Esophagus squamous epithelium (tissue), 5 donors: ENCODE measurements around the gene WDR12. TPM values are rescaled to one million over a fixed set of nuclear protein-coding genes. Genes with fewer than 3 reads are reported as not detected.

ENCODE experiments used
- DNase-seq: peaks from one replicate; lab custom pipeline; 2025; lab: John Stamatoyannopoulos, UW
- H3K27ac ChIP-seq, 4 donors: fragments of 200-600 bp; sonication (generic); one replicate each; pipeline ENCODE4 v1.5.1; 2016 to 2019; ENCODE audit warnings: mild to moderate bottlenecking in 1 of 4
- H3K27me3 ChIP-seq, 4 donors: fragments of 200-600 bp; sonication (generic); 1 replicate in 3 of 4; 2 replicates in 1 of 4; pipeline versions ENCODE4 v1.5.1 to v1.6.0; 2017 to 2021; ENCODE audit warnings: antibody characterized with exemption in 1 of 4
- H3K36me3 ChIP-seq, 3 donors: fragments of 200-600 bp; sonication (generic); one replicate each; pipeline ENCODE4 v1.5.1; 2016 to 2019
- H3K4me1 ChIP-seq, 3 donors: fragments of 200-600 bp; sonication (generic); one replicate each; pipeline ENCODE4 v1.5.1; 2017 to 2019
- H3K4me3 ChIP-seq, 4 donors: fragments of 200-600 bp; sonication (generic); 1 replicate in 3 of 4; 2 replicates in 1 of 4; pipeline ENCODE4 v1.5.1; 2016 to 2019; ENCODE audit warnings: mild to moderate bottlenecking in 2 of 4, moderate library complexity in 1 of 4
- H3K9me3 ChIP-seq, 3 donors: fragments of 200-600 bp; sonication (generic); one replicate each; pipeline ENCODE4 v1.5.1; 2016 to 2019
- CTCF ChIP-seq, 6 experiments: fragments of 450-650 bp in 4 of 6; fragments of 200-600 bp in 2 of 6; sonication (generic) in 2 of 6; IDR thresholded peaks; one replicate each; pipeline ENCODE4 v1.5.1; 2016 to 2019; ENCODE audit warnings: antibody characterized with exemption in 6 of 6, mild to moderate bottlenecking in 4 of 6, moderate library complexity in 4 of 6
- POLR2A ChIP-seq, 4 donors: fragments of 450-650 bp; IDR thresholded peaks; one replicate each; pipeline ENCODE4 v1.6.1; 2017; ENCODE audit warnings: antibody characterized with exemption in 4 of 4, mild to moderate bottlenecking in 4 of 4, moderate library complexity in 3 of 4
- WGBS, 2 donors: methylation state at CpG; one replicate each; pipeline ENCODE4 v1.1.5; 2018; 5-methylcytosine and 5-hydroxymethylcytosine counted together
- intact Hi-C: fragments of 100-400 bp; cut with DNase I; formaldehyde crosslinking; loops from one replicate; pipeline ENCODE4 v1.15.0; 2022
- total RNA-seq, 4 donors: library from RNA; depleted of rRNA; stranded (reverse); fragments of >200 nt; gene quantifications; one replicate each; pipeline ENCODE4 v1.1.0, GENCODE V29; 2016
- donor health status: DM: yes; HTN: yes; CAD: no.

WDR12 gene
- total RNA-seq, 4 donors from 2014 or later: 22.0 to 52.4 (median 30.7) TPM

- TF ChIP-seq POLR2A (IDR thresholded peaks at IDR 0.05) (no peak), CTCF (IDR thresholded peaks at IDR 0.05) (no peak)
- WGBS, 2 donors: 62 to 82% methylated on average over 5 of the region's 5 CpGs
- H3K27ac ChIP-seq: no peak overlapping the region
- DNase-seq: no peak
- no peaks in the 10 kb centered on the region for H3K4me1 ChIP-seq
- intact Hi-C loops: no loop called here
- no peaks in the 10 kb centered on the region for H3K27me3 ChIP-seq
- H3K9me3 ChIP-seq: no peaks in the 10 kb centered on the region
- peaks cover 0 to 95% (median 7%) of the 10 kb centered on the region in 3 donors for H3K36me3 ChIP-seq
- H3K4me3 ChIP-seq: no peak overlapping the region
These were observed 27.3 kb downstream of the WDR12 start for GRCh38 chr2:202883987-202884675.

- Histone ChIP-seq H3K27me3 (no peaks in the 10 kb centered on the region), H3K9me3 (no peaks in the 10 kb centered on the region), H3K4me1 (no peaks in the 10 kb centered on the region), H3K36me3 (peaks cover 0 to 85% (median 7%) of the 10 kb centered on the region in 3 donors), H3K27ac (no peak overlapping the region), H3K4me3 (no peak overlapping the region)
- TF ChIP-seq POLR2A (IDR thresholded peaks at IDR 0.05) (no peak), CTCF (IDR thresholded peaks at IDR 0.05) (no peak)
- no peak for DNase-seq
- WGBS, 2 donors: 93 to 95% methylated on average over 4 of the region's 4 CpGs
- intact Hi-C loops: no loop called here
These were observed 29.9 kb downstream of the WDR12 start for GRCh38 chr2:202881570-202881969.

- peaks cover 0 to 51% (median under 1%) of the 10 kb centered on the region in 3 donors for H3K36me3 ChIP-seq
- intact Hi-C loops: no loop called here
- 100% methylated on average over 2 of the region's 2 CpGs for WGBS, 2 donors
- no peak overlapping the region for H3K27ac ChIP-seq
- TF ChIP-seq CTCF (IDR thresholded peaks at IDR 0.05): no peak
- no peaks in the 10 kb centered on the region for H3K4me1 ChIP-seq
- no peak for DNase-seq
- H3K9me3 ChIP-seq: no peaks in the 10 kb centered on the region
- no peak overlapping the region for H3K4me3 ChIP-seq
- no peaks in the 10 kb centered on the region for H3K27me3 ChIP-seq
These were observed 33.8 kb downstream of the WDR12 start for GRCh38 chr2:202877699-202878098.

- Histone ChIP-seq H3K4me3 (peak within 1 kb of the TSS; percentile 50 to 95 (median 78)), H3K27ac (peak within 1 kb of the TSS; percentile 59 to 83 (median 64)), H3K36me3 (no peaks in the 10 kb centered on the region), H3K27me3 (no peaks in the 10 kb centered on the region), H3K4me1 (peaks cover 0 to 21% (median 0%) of the 10 kb centered on the region in 3 donors), H3K9me3 (no peaks in the 10 kb centered on the region)
- no peak for DNase-seq
- intact Hi-C loops: no loop called here
- TF ChIP-seq CTCF (IDR thresholded peaks at IDR 0.05) (no peak), POLR2A (IDR thresholded peaks at IDR 0.05) (no peak)
- 0% methylated on average over 15 of the region's 93 CpGs; no CpG with 5 or more reads in 1 of the 2 donors for WGBS, 2 donors
These were observed 40.0 kb downstream of the WDR12 start, which contains the start of gene ICA1L for GRCh38 chr2:202871300-202872141. ICA1L (minus strand) TSS chr2:202871766; CDS start chr2:202829009, 42,757 bp downstream.
